GM23338 (cell line): Measurements from ENCODE around the gene NBPF1. TPM values are rescaled to one million over a fixed set of nuclear protein-coding genes. Genes with fewer than 3 reads are reported as not detected.
"Not testable (repeated sequence)": the region's sequence is repeated elsewhere in the genome, so short reads cannot be mapped to it uniquely, and the experiment has no call there.

ENCODE experiments used
- ATAC-seq: fragments of 200-7000 bp; cut with Tn5 transposase; 3 replicates; pipeline ENCODE4 v1.9.1; 2020
- DNase-seq: peaks from one replicate; pipeline ENCODE4 v3.0.0-alpha.2; 2015; ENCODE audit warnings: low spot score
- H2AFZ ChIP-seq: fragments of 200-600 bp; sonication (generic); 2 replicates; pipeline ENCODE4 v1.8.0; 2016; ENCODE audit warnings: antibody characterized with exemption, mild to moderate bottlenecking, moderate library complexity
- H3F3A ChIP-seq: fragments of 200-600 bp; sonication (generic); replicated peaks from 2 replicates; pipeline ENCODE4 v1.8.0; 2017; ENCODE audit warnings: antibody characterized with exemption, mixed run types, low read depth
- H3K27ac ChIP-seq: fragments of 200-600 bp; sonication (generic); 2 replicates; pipeline ENCODE4 v1.6.1; 2016; ENCODE audit warnings: low read depth
- H3K27me3 ChIP-seq: fragments of 200-600 bp; sonication (generic); 2 replicates; pipeline ENCODE4 v1.8.0; 2016; ENCODE audit warnings: mild to moderate bottlenecking, mixed run types, moderate library complexity; ENCODE audit not compliant: insufficient read depth
- H3K36me3 ChIP-seq: fragments of 200-600 bp; sonication (generic); 2 replicates; pipeline ENCODE4 v1.8.0; 2016; ENCODE audit warnings: mild to moderate bottlenecking; ENCODE audit not compliant: insufficient read depth
- H3K4me1 ChIP-seq: fragments of 200-600 bp; sonication (generic); 2 replicates; pipeline ENCODE4 v1.8.0; 2016; ENCODE audit warnings: mild to moderate bottlenecking, moderate library complexity; ENCODE audit not compliant: insufficient read depth
- H3K4me2 ChIP-seq: fragments of 200-600 bp; sonication (generic); 2 replicates; pipeline ENCODE4 v1.7.1; 2017; ENCODE audit warnings: mixed run types
- H3K4me3 ChIP-seq: fragments of 200-600 bp; sonication (generic); 2 replicates; pipeline ENCODE4 v1.6.1; 2016; ENCODE audit warnings: mixed run types
- H3K79me2 ChIP-seq: fragments of 200-600 bp; sonication (generic); replicated peaks from 2 replicates; pipeline ENCODE4 v1.8.0; 2017; ENCODE audit warnings: mild to moderate bottlenecking; ENCODE audit not compliant: insufficient read depth
- H3K9me2 ChIP-seq: fragments of 200-600 bp; sonication (generic); 2 replicates; pipeline ENCODE4 v1.8.0; 2017; ENCODE audit not compliant: insufficient read depth
- H4K20me1 ChIP-seq: fragments of 200-600 bp; sonication (generic); replicated peaks from 2 replicates; pipeline ENCODE4 v1.8.0; 2017; ENCODE audit warnings: mild to moderate bottlenecking; ENCODE audit not compliant: insufficient read depth
- H3K27ac Mint-ChIP-seq: 2 replicates; pipeline ENCODE4 v1.8.0; 2020; ENCODE audit warnings: inconsistent platforms, mild to moderate bottlenecking, moderate library complexity, mixed read lengths
- H3K27me3 Mint-ChIP-seq: 3 replicates; pipeline ENCODE4 v1.8.0; 2022; ENCODE audit warnings: low read depth, mild to moderate bottlenecking, moderate library complexity, mixed read lengths, inconsistent platforms; ENCODE audit not compliant: insufficient read depth, poor library complexity
- H3K36me3 Mint-ChIP-seq: 3 replicates; pipeline ENCODE4 v1.8.0; 2021; ENCODE audit warnings: low read depth, mild to moderate bottlenecking, inconsistent platforms, moderate library complexity, mixed read lengths
- H3K4me1 Mint-ChIP-seq: 3 replicates; pipeline ENCODE4 v1.8.0; 2020; ENCODE audit warnings: mild to moderate bottlenecking, inconsistent platforms, mixed read lengths
- H3K4me3 Mint-ChIP-seq: 3 replicates; pipeline ENCODE4 v1.8.0; 2021; ENCODE audit warnings: moderate library complexity, mild to moderate bottlenecking, inconsistent platforms, mixed read lengths
- H3K9me3 Mint-ChIP-seq: 3 replicates; pipeline ENCODE4 v1.8.0; 2020; ENCODE audit warnings: moderate library complexity, mild to moderate bottlenecking, inconsistent platforms, mixed read lengths
- NANOG ChIP-seq: IDR thresholded peaks from 2 replicates; pipeline ENCODE4 v1.6.1; 2016; ENCODE audit warnings: antibody characterized with exemption, borderline replicate concordance
- STAT1 ChIP-seq: IDR thresholded peaks from one replicate; pipeline ENCODE4 v1.6.1; 2016; ENCODE audit warnings: antibody characterized with exemption; ENCODE audit not compliant: unreplicated experiment
- ZNF114 ChIP-seq: fragments of 250-450 bp; sonication (Bioruptor Pico); IDR thresholded peaks from 2 replicates; pipeline ENCODE4 v1.5.0; 2020; ENCODE audit warnings: mild to moderate bottlenecking, moderate library complexity
- ZNF331 ChIP-seq: fragments of 250-450 bp; sonication (Bioruptor Pico); IDR thresholded peaks from 2 replicates; pipeline ENCODE4 v1.5.0; 2020; ENCODE audit warnings: low read depth, mild to moderate bottlenecking, moderate library complexity
- polyA plus RNA-seq: library from polyadenylated mRNA; unstranded; fragments of >200 nt; fragmentation: Nextera tagmentation; extraction: Ambion mirVana; gene quantifications from 2 replicates; pipeline ENCODE4 v1.2.1, GENCODE V29; 2016
- total RNA-seq: library from RNA; depleted of rRNA; stranded (reverse); fragments of >200 nt; shearing (Covaris generic); gene quantifications from 2 replicates; pipeline ENCODE4 v1.2.3, GENCODE V29; 2014
- TF ChIP-seq, protein P1 (sequence below), 2 experiments: fragments of 200-600 bp in 1 of 2; sonication (generic) in 1 of 2; conservative IDR thresholded peaks; 2 replicates each; pipeline versions ENCODE4 v1.5.1 to v1.6.1; 2016 to 2017; ENCODE audit warnings: antibody characterized with exemption in 2 of 2, low read depth in 2 of 2, mild to moderate bottlenecking in 2 of 2, moderate library complexity in 1 of 2
- TF ChIP-seq, protein P2 (sequence below): IDR thresholded peaks from one replicate; pipeline ENCODE4 v1.6.1; 2018; ENCODE audit warnings: antibody characterized with exemption; ENCODE audit not compliant: unreplicated experiment
- TF ChIP-seq, protein P3 (sequence below): IDR thresholded peaks from 2 replicates; pipeline ENCODE4 v1.6.1; 2016; ENCODE audit warnings: antibody characterized with exemption

Gene NBPF1
- total and polyA plus RNA-seq, 2 experiments from 2014 or later = 9.5 to 11.8 TPM

DNA sequence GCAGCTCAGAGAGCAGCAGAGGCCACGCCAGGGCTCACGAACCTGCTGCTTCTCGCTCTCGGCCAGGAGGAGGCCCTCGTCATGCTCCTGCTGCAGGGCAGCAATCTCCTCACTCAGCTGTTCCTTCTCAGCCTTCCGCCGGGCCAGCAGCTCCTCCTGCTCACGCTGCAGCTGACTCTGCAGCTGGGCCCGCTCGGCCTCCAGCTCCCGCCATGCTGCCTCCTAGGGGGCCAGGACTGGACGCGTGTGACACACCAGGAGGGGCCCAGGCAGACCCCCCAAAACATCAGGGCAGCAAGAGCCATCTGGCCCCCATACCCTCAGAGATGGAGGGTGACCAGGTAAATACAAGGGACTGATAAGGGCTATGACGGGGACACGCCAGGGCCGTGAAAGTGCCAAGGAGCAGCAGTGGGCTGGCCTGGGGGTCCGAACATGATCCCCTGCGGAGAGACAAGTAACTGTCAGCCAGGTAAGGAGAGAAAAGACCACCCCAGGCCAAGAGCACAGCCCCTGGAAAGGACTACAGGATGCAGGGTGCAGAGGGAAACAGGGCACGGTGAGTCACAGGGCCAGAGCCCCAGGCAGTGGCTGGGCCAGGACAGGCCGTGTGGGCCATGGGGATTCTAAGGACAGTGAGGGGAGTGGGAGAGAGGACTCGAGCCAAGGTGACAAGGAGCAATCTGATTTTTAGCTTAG, 6.6 kb upstream of the NBPF1 start:
- H3K36me3 ChIP-seq = peaks cover 10% of the 10 kb centered on the region
- peak; percentile 28 for ATAC-seq

DNA sequence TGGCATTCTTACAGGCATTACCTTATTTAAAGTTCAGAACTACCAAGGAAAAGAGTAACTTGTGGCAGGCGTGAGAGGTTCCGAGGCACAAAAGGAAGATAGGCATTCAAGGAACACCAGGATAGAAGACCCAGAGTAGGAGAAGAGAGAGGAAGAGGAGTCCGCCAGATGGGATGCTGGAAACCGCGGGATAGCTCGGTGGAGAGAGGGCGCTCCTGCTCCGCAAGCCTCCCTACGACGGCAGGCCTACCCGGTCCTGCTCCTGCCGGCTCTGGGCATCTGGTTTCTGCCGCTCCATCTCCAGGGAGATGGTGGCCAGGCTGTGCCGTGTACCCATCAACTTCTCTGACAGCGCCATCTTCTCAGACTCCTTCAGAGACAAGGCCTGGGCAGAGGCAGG, 5.4 kb upstream of the NBPF1 start:
- Mint-ChIP-seq H3K27ac (no peak overlapping the region), H3K4me3 (no peak overlapping the region), H3K4me1 (no peaks in the 10 kb centered on the region), H3K36me3 (no peaks in the 10 kb centered on the region), H3K9me3 (no peaks in the 10 kb centered on the region), H3K27me3 (no peaks in the 10 kb centered on the region)
- Histone ChIP-seq H3K36me3 (peaks cover 8% of the 10 kb centered on the region), H3K9me2 (no peaks in the 10 kb centered on the region), H4K20me1 (peaks cover 9% of the 10 kb centered on the region; the same call in 1 of the 2 replicates), H3K4me1 (peaks cover 10% of the 10 kb centered on the region; the same call in 1 of the 2 replicates), H3K27me3 (peaks cover 23% of the 10 kb centered on the region), H3F3A (peaks cover 15% of the 10 kb centered on the region), H3K79me2 (no peaks in the 10 kb centered on the region), H2AFZ (no peak overlapping the region), H3K27ac (no peak overlapping the region), H3K4me3 (no peak overlapping the region), H3K4me2 (no peak overlapping the region)
- ATAC-seq (peak; percentile 43), DNase-seq (peak; percentile 95)
- TF ChIP-seq, protein P1, sequence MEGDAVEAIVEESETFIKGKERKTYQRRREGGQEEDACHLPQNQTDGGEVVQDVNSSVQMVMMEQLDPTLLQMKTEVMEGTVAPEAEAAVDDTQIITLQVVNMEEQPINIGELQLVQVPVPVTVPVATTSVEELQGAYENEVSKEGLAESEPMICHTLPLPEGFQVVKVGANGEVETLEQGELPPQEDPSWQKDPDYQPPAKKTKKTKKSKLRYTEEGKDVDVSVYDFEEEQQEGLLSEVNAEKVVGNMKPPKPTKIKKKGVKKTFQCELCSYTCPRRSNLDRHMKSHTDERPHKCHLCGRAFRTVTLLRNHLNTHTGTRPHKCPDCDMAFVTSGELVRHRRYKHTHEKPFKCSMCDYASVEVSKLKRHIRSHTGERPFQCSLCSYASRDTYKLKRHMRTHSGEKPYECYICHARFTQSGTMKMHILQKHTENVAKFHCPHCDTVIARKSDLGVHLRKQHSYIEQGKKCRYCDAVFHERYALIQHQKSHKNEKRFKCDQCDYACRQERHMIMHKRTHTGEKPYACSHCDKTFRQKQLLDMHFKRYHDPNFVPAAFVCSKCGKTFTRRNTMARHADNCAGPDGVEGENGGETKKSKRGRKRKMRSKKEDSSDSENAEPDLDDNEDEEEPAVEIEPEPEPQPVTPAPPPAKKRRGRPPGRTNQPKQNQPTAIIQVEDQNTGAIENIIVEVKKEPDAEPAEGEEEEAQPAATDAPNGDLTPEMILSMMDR (conservative IDR thresholded peaks at IDR 0.05; ENCODE audit: low read depth in 2 of 2) = peak; percentile 59 to 85
- no peak for TF ChIP-seq ZNF114
- TF ChIP-seq, protein P2, sequence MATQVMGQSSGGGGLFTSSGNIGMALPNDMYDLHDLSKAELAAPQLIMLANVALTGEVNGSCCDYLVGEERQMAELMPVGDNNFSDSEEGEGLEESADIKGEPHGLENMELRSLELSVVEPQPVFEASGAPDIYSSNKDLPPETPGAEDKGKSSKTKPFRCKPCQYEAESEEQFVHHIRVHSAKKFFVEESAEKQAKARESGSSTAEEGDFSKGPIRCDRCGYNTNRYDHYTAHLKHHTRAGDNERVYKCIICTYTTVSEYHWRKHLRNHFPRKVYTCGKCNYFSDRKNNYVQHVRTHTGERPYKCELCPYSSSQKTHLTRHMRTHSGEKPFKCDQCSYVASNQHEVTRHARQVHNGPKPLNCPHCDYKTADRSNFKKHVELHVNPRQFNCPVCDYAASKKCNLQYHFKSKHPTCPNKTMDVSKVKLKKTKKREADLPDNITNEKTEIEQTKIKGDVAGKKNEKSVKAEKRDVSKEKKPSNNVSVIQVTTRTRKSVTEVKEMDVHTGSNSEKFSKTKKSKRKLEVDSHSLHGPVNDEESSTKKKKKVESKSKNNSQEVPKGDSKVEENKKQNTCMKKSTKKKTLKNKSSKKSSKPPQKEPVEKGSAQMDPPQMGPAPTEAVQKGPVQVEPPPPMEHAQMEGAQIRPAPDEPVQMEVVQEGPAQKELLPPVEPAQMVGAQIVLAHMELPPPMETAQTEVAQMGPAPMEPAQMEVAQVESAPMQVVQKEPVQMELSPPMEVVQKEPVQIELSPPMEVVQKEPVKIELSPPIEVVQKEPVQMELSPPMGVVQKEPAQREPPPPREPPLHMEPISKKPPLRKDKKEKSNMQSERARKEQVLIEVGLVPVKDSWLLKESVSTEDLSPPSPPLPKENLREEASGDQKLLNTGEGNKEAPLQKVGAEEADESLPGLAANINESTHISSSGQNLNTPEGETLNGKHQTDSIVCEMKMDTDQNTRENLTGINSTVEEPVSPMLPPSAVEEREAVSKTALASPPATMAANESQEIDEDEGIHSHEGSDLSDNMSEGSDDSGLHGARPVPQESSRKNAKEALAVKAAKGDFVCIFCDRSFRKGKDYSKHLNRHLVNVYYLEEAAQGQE = no peak
- TF ChIP-seq, protein P3, sequence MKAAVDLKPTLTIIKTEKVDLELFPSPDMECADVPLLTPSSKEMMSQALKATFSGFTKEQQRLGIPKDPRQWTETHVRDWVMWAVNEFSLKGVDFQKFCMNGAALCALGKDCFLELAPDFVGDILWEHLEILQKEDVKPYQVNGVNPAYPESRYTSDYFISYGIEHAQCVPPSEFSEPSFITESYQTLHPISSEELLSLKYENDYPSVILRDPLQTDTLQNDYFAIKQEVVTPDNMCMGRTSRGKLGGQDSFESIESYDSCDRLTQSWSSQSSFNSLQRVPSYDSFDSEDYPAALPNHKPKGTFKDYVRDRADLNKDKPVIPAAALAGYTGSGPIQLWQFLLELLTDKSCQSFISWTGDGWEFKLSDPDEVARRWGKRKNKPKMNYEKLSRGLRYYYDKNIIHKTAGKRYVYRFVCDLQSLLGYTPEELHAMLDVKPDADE = no peak
- no peak for TF ChIP-seq ZNF331 (CRISPR knock-in tag)
- no peak for TF ChIP-seq NANOG
- no peak for TF ChIP-seq STAT1

More for the DNA sequence above, 6.6 kb upstream of the NBPF1 start:
- not testable (repeated sequence) for H3K27ac Mint-ChIP-seq, H3K4me1 ChIP-seq, H3K9me2 ChIP-seq, H2AFZ ChIP-seq, H3K36me3 Mint-ChIP-seq, H3K4me3 ChIP-seq, H3F3A ChIP-seq, H3K4me1 Mint-ChIP-seq, H3K27me3 Mint-ChIP-seq, H3K4me3 Mint-ChIP-seq, H3K9me3 Mint-ChIP-seq, H4K20me1 ChIP-seq, H3K4me2 ChIP-seq, H3K79me2 ChIP-seq, H3K27ac ChIP-seq
- H3K27me3 ChIP-seq = peaks cover 11% of the 10 kb centered on the region
- TF ChIP-seq, protein P1 (conservative IDR thresholded peaks at IDR 0.05; ENCODE audit: low read depth in 2 of 2) = peak in 1 of 2 experiments; percentile 47; a peak in 2 of 4 replicates
- DNase-seq = peak; percentile 83
